H1 (cell line): ENCODE results near the gene TRIM67. TPM values are rescaled to one million over a fixed set of nuclear protein-coding genes. Genes with fewer than 3 reads are reported as not detected.

Experiments used
- CTCF ChIA-PET: fragments of 300-600 bp; sonication (Branson Sonifier 250); formaldehyde crosslinking; loops from one replicate; lab custom pipeline; 2021; ENCODE audit not compliant: partially characterized antibody; lab: Charles Lee
- POLR2A ChIA-PET: fragments of 300-600 bp; sonication (Branson Sonifier 250); formaldehyde crosslinking; loops from one replicate; lab custom pipeline; 2021; ENCODE audit warnings: inconsistent platforms; ENCODE audit not compliant: partially characterized antibody; lab: Charles Lee
- DNase-seq, 2 experiments: peaks; one replicate each; pipeline versions ENCODE4 v3.0.0 to v3.0.0-alpha.2; 2010 to 2022; ENCODE audit warnings: low spot score in 2 of 2, low read depth in 1 of 2, mixed read lengths in 1 of 2
- FAIRE-seq: peaks from 2 replicates; lab custom pipeline; 2011; peaks lifted over from hg19 to GRCh38; lab: Jason Lieb, UNC
- H2AFZ ChIP-seq: 2 replicates; pipeline ENCODE4 v1.8.1; 2012; ENCODE audit warnings: low read length, inconsistent platforms
- H2AK5ac ChIP-seq: 2 replicates; pipeline ENCODE4 v1.6.1; 2013; ENCODE audit warnings: low read depth, low read length
- H2BK120ac ChIP-seq: replicated peaks from 2 replicates; pipeline ENCODE3; 2013; ENCODE audit warnings: low read depth, low read length, inconsistent platforms
- H2BK12ac ChIP-seq: 2 replicates; pipeline ENCODE4 v1.6.1; 2013; ENCODE audit warnings: low read depth, low read length
- H2BK15ac ChIP-seq: 2 replicates; pipeline ENCODE4 v1.6.1; 2013; ENCODE audit warnings: low read length
- H2BK20ac ChIP-seq: 2 replicates; pipeline ENCODE4 v1.6.1; 2013; ENCODE audit warnings: low read length
- H2BK5ac ChIP-seq: 2 replicates; pipeline ENCODE4 v1.6.1; 2013; ENCODE audit warnings: low read depth, low read length
- H3K14ac ChIP-seq: 2 replicates; pipeline ENCODE4 v1.6.1; 2013; ENCODE audit warnings: inconsistent platforms; ENCODE audit not compliant: insufficient read length
- H3K18ac ChIP-seq: 2 replicates; pipeline ENCODE4 v1.6.1; 2013; ENCODE audit warnings: low read length; ENCODE audit errors: extremely low read depth
- H3K23ac ChIP-seq: 2 replicates; pipeline ENCODE4 v1.6.1; 2013; ENCODE audit warnings: inconsistent platforms; ENCODE audit not compliant: insufficient read length
- H3K23me2 ChIP-seq: 2 replicates; pipeline ENCODE4 v1.6.1; 2013; ENCODE audit warnings: low read depth, low read length
- H3K27ac ChIP-seq: 2 replicates; pipeline ENCODE4 v1.6.1; 2011; ENCODE audit warnings: low read depth, low read length, inconsistent platforms
- H3K27me3 ChIP-seq, 4 experiments: replicated peaks in 1 of 4; 1 replicate in 1 of 4; 2 replicates in 3 of 4; pipeline versions ENCODE4 v1.6.1 to v1.8.1; 2011 to 2013; ENCODE audit warnings: low read length in 3 of 4, mild to moderate bottlenecking in 3 of 4, inconsistent platforms in 2 of 4, mixed read lengths in 2 of 4, moderate library complexity in 1 of 4; ENCODE audit not compliant: control insufficient read depth in 3 of 4, insufficient read depth in 3 of 4; ENCODE audit errors: extremely low read depth in 1 of 4
- H3K36me3 ChIP-seq, 4 experiments: 2 replicates each; pipeline versions ENCODE4 v1.6.1 to v1.8.1; 2011 to 2013; ENCODE audit warnings: mild to moderate bottlenecking in 4 of 4, low read length in 3 of 4, moderate library complexity in 2 of 4, control low read depth in 1 of 4, inconsistent platforms in 1 of 4; ENCODE audit not compliant: insufficient read depth in 4 of 4, control insufficient read depth in 2 of 4
- H3K4ac ChIP-seq: replicated peaks from 2 replicates; pipeline ENCODE3; 2013; ENCODE audit warnings: low read length, low read depth, mixed read lengths, inconsistent platforms; ENCODE audit not compliant: insufficient read length
- H3K4me1 ChIP-seq, 4 experiments: replicated peaks in 1 of 4; 1 replicate in 1 of 4; 2 replicates in 3 of 4; pipeline versions ENCODE4 v1.6.1 to v1.8.1; 2011 to 2013; ENCODE audit warnings: low read length in 3 of 4, inconsistent platforms in 2 of 4, mixed read lengths in 1 of 4; ENCODE audit not compliant: insufficient read depth in 4 of 4, control insufficient read depth in 3 of 4
- H3K4me2 ChIP-seq, 2 experiments: 2 replicates each; pipeline versions ENCODE4 v1.6.1 to v1.8.1; 2011 to 2013; ENCODE audit warnings: low read depth in 2 of 2, low read length in 2 of 2, control low read depth in 1 of 2, inconsistent platforms in 1 of 2, mild to moderate bottlenecking in 1 of 2; ENCODE audit not compliant: insufficient read depth in 1 of 2
- H3K4me3 ChIP-seq, 4 experiments: fragments of 200-600, 300-600 bp in 1 of 4; sonication (generic), shearing (Covaris generic), sonication (Bioruptor Twin) in 1 of 4; 2 replicates each; pipeline versions ENCODE4 v1.5.1 to v1.8.1; 2011 to 2016; ENCODE audit warnings: low read length in 4 of 4, low read depth in 3 of 4, control low read depth in 2 of 4, inconsistent platforms in 2 of 4, mild to moderate bottlenecking in 2 of 4, mixed read lengths in 1 of 4, moderate library complexity in 1 of 4; ENCODE audit not compliant: insufficient read depth in 2 of 4; ENCODE audit errors: extremely low read depth in 1 of 4
- H3K56ac ChIP-seq: replicated peaks from 2 replicates; pipeline ENCODE3; 2013; ENCODE audit warnings: low read depth, mild to moderate bottlenecking, mixed read lengths, low read length, inconsistent platforms; ENCODE audit not compliant: insufficient read length
- H3K79me1 ChIP-seq: 2 replicates; pipeline ENCODE4 v1.6.1; 2013; ENCODE audit warnings: low read depth, low read length, control low read depth
- H3K79me2 ChIP-seq, 2 experiments: 2 replicates each; pipeline versions ENCODE4 v1.6.1 to v1.8.1; 2012 to 2013; ENCODE audit warnings: low read length in 2 of 2, mild to moderate bottlenecking in 2 of 2, inconsistent platforms in 1 of 2; ENCODE audit not compliant: insufficient read depth in 2 of 2, control insufficient read depth in 1 of 2
- H3K9ac ChIP-seq, 4 experiments: replicated peaks in 1 of 4; 1 replicate in 1 of 4; 2 replicates in 3 of 4; pipeline versions ENCODE4 v1.6.1 to v1.8.1; 2011 to 2013; ENCODE audit warnings: low read depth in 3 of 4, low read length in 3 of 4, control low read depth in 2 of 4, mild to moderate bottlenecking in 2 of 4, moderate library complexity in 2 of 4, inconsistent platforms in 1 of 4; ENCODE audit errors: extremely low read depth in 1 of 4
- H3K9me3 ChIP-seq, 2 experiments: 2 replicates each; pipeline versions ENCODE4 v1.6.1 to v1.8.1; 2012 to 2013; ENCODE audit warnings: mild to moderate bottlenecking in 2 of 2, moderate library complexity in 2 of 2, control low read depth in 1 of 2, inconsistent platforms in 1 of 2, low read depth in 1 of 2, low read length in 1 of 2, mixed read lengths in 1 of 2; ENCODE audit not compliant: insufficient read depth in 2 of 2
- H4K20me1 ChIP-seq, 2 experiments: replicated peaks in 1 of 2; 2 replicates each; pipeline versions ENCODE3 to v1.8.1; 2011 to 2013; ENCODE audit warnings: inconsistent platforms in 2 of 2, low read length in 2 of 2, mild to moderate bottlenecking in 1 of 2; ENCODE audit not compliant: insufficient read depth in 2 of 2, control insufficient read depth in 1 of 2
- H4K5ac ChIP-seq: 2 replicates; pipeline ENCODE4 v1.6.1; 2013; ENCODE audit warnings: low read length, low read depth, mixed read lengths, inconsistent platforms; ENCODE audit not compliant: insufficient read length
- H4K8ac ChIP-seq: 2 replicates; pipeline ENCODE4 v1.8.0; 2013; ENCODE audit warnings: mild to moderate bottlenecking, moderate library complexity, low read length, inconsistent platforms; ENCODE audit not compliant: insufficient read depth; ENCODE audit errors: extremely low read depth
- H4K91ac ChIP-seq: replicated peaks from 2 replicates; pipeline ENCODE3; 2013; ENCODE audit warnings: low read length, mixed read lengths, inconsistent platforms; ENCODE audit not compliant: insufficient read length
- CBX5 ChIP-seq: fragments of 300-800, 300-1000 bp; sonication (generic); IDR thresholded peaks from 2 replicates; pipeline ENCODE4 v1.7.1; 2016; ENCODE audit warnings: antibody characterized with exemption, low read length, low read depth
- CHD1 ChIP-seq: IDR thresholded peaks from 2 replicates; pipeline ENCODE4 v1.6.1; 2012; ENCODE audit warnings: low read depth, low read length, improper control_type of control experiment
- JUND ChIP-seq: IDR thresholded peaks from 2 replicates; pipeline ENCODE4 v1.6.1; 2011; ENCODE audit warnings: mild to moderate bottlenecking, improper control_type of control experiment, low read length
- RAD21 ChIP-seq, 2 experiments: IDR thresholded peaks in 1 of 2; conservative IDR thresholded peaks in 1 of 2; 2 replicates each; pipeline ENCODE4 v1.6.1; 2011; ENCODE audit warnings: low read depth in 2 of 2, low read length in 2 of 2, improper control_type of control experiment in 1 of 2, inconsistent platforms in 1 of 2, mild to moderate bottlenecking in 1 of 2, moderate library complexity in 1 of 2
- TAF1 ChIP-seq: IDR thresholded peaks from 2 replicates; pipeline ENCODE4 v1.6.1; 2011; ENCODE audit warnings: mild to moderate bottlenecking, low read depth, low read length
- TEAD4 ChIP-seq: IDR thresholded peaks from 2 replicates; pipeline ENCODE4 v1.6.1; 2012; ENCODE audit warnings: low read depth, low read length, inconsistent platforms, mixed read lengths
- WGBS, 2 experiments: shearing (Covaris generic) in 1 of 2; methylation state at CpG; one replicate each; pipeline versions ENCODE4 v1.1.6 to v1.1.7; 2013 to 2015; ENCODE audit warnings: low lambda C conversion rate in 2 of 2, mixed read lengths in 2 of 2, inconsistent platforms in 1 of 2, low coverage in 1 of 2, missing lambda C conversion rate in 1 of 2; ENCODE audit not compliant: insufficient replicate concordance in 2 of 2, insufficient coverage in 1 of 2, insufficient read length in 1 of 2; ENCODE audit errors: extremely low coverage in 1 of 2, missing lambda C conversion rate in 1 of 2; 5-methylcytosine and 5-hydroxymethylcytosine counted together
- polyA plus RNA-seq, 7 experiments: library from polyadenylated mRNA; depleted of rRNA in 3 of 7; stranded (reverse) in 5 of 7; unstranded in 2 of 7; fragments of >200 nt in 5 of 7; fragments of 200-250 nt in 2 of 7; gene quantifications; 1 replicate in 5 of 7; 2 replicates in 1 of 7; 4 replicates in 1 of 7; pipeline versions ENCODE4 v1.2.1 to v1.2.3, GENCODE V29; 2011 to 2013; ENCODE audit warnings: missing spikeins in 2 of 7, mixed read lengths in 2 of 7
- total RNA-seq: library from RNA; stranded (reverse); fragmentation: NEBNext Ultra II Directional; extraction: Animal tissue kit (Norgen Biotek cat#: 25700); gene quantifications from 2 replicates; pipeline ENCODE4 v1.2.1, GENCODE V29; 2021

TRIM67 gene
- total and polyA plus RNA-seq, 2 of the 8 experiments (the other 6 are each of a cell fraction or from before 2014, with no cell fraction given) = under 0.01 TPM; not detected in 1

- Histone ChIP-seq H3K4me2 (no peak overlapping the region), H4K20me1 (no peaks in the 10 kb centered on the region), H3K4ac (no peak overlapping the region), H2AK5ac (no peak overlapping the region; the same call in 1 of the 2 replicates), H4K5ac (no peak overlapping the region), H3K56ac (no peak overlapping the region), H4K91ac (no peak overlapping the region), H3K79me1 (no peaks in the 10 kb centered on the region), H2BK120ac (no peak overlapping the region), H3K9ac (no peak overlapping the region), H2BK5ac (no peak overlapping the region), H2BK12ac (no peak overlapping the region), H3K27ac (no peak overlapping the region), H3K23ac (no peak overlapping the region), H3K4me3 (no peak overlapping the region), H4K8ac (no peak overlapping the region), H2BK20ac (no peak overlapping the region), H3K14ac (no peak overlapping the region), H3K79me2 (no peaks in the 10 kb centered on the region), H3K23me2 (no peaks in the 10 kb centered on the region; the same call in 1 of the 2 replicates), H3K18ac (no peak overlapping the region), H3K4me1 (no peaks in the 10 kb centered on the region), H3K27me3 (peaks cover 0 to 6% (median 3%) of the 10 kb centered on the region in 4 experiments; a peak in 4 of 7 replicates), H2AFZ (no peak overlapping the region), H3K9me3 (no peaks in the 10 kb centered on the region), H3K36me3 (no peaks in the 10 kb centered on the region), H2BK15ac (no peak overlapping the region)
- 79 to 100% methylated on average over 1 to 4 of the region's 5 CpGs for WGBS, 2 experiments
- POLR2A ChIA-PET = no interaction called here
- no peak for TF ChIP-seq RAD21 (IDR thresholded peaks at IDR 0.05 in 1 of 2, conservative IDR thresholded peaks at IDR 0.05 in 1 of 2; ENCODE audit: low read depth in 2 of 2, low read length in 2 of 2)
- TF ChIP-seq TAF1 = no peak
- no peak for TF ChIP-seq CBX5
- TF ChIP-seq TEAD4 = no peak
- no peak for TF ChIP-seq JUND
- no peak for TF ChIP-seq CHD1
- no peak for FAIRE-seq
- DNase-seq = no peak
- CTCF ChIA-PET = no interaction called here
Observed at GRCh38 chr1:231201979-231202633, 40.2 kb downstream of the TRIM67 start.
